Stimulated activated CD4-positive, alpha-beta T cell treated with anti-CD3 and anti-CD28 coated beads, Interleukin-15, amount 100 ng/mL, for 24 hours (primary cell): ENCODE data around the gene PIAS1.
"Not testable (repeated sequence)": the region's sequence is repeated elsewhere in the genome, so short reads cannot be mapped to it uniquely, and the experiment has no call there.

Experiments used
- DNase-seq: peaks from one replicate; pipeline ENCODE4 v3.0.0-alpha.2; 2020

Gene PIAS1

GRCh38 chr15:68186671-68187397 lies 132.7 kb downstream of the PIAS1 start:
- DNase-seq: no peak

DNA sequence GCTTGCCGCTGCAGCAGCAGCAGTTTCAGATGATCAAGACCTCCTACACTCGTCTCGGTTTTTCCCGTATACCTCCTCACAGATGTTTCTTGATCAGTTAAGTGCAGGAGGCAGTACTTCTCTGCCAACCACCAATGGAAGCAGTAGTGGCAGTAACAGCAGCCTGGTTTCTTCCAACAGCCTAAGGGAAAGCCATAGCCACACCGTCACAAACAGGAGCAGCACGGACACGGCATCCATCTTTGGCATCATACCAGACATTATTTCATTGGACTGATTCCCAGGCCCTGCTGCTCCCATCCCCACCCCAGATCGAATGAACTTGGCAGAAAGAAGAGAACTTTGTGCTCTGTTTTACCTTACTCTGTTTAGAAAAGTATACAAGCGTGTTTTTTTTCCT lies 133.4 kb downstream of the PIAS1 start:
- DNase-seq: no peak

GRCh38 chr15:68188647-68189046 lies 134.5 kb downstream of the PIAS1 start:
- no peak for DNase-seq

GRCh38 chr15:68190048-68190447 lies 135.9 kb downstream of the PIAS1 start:
- DNase-seq: no peak

- no peak for DNase-seq
These were observed 137.4 kb downstream of the PIAS1 start for GRCh38 chr15:68191555-68191954.

GRCh38 chr15:68192117-68192516 lies 138.0 kb downstream of the PIAS1 start:
- DNase-seq: no peak

- DNase-seq: no peak
These were observed 138.8 kb downstream of the PIAS1 start for GRCh38 chr15:68192804-68193486.

GRCh38 chr15:68195336-68196112 lies 141.4 kb downstream of the PIAS1 start:
- no peak for DNase-seq

- no peak for DNase-seq
These were observed 142.5 kb downstream of the PIAS1 start for GRCh38 chr15:68196445-68197169.

DNA sequence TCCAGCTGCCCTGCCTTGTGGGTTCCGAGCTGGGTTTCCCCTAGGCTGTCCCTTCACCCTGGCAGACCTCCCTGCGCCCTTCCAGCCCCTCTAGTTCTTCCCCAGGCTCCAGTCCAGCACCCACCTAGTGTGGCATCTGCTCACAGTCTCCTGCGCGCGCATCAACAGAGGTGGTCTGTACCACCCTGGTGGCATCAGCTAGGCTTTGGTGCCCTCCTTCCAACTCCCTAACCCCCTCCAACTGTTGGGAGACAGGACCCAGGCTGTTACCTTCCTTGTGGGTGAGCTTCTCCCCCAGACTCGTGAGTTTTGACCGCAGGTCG lies 143.0 kb downstream of the PIAS1 start:
- no peak for DNase-seq

DNA sequence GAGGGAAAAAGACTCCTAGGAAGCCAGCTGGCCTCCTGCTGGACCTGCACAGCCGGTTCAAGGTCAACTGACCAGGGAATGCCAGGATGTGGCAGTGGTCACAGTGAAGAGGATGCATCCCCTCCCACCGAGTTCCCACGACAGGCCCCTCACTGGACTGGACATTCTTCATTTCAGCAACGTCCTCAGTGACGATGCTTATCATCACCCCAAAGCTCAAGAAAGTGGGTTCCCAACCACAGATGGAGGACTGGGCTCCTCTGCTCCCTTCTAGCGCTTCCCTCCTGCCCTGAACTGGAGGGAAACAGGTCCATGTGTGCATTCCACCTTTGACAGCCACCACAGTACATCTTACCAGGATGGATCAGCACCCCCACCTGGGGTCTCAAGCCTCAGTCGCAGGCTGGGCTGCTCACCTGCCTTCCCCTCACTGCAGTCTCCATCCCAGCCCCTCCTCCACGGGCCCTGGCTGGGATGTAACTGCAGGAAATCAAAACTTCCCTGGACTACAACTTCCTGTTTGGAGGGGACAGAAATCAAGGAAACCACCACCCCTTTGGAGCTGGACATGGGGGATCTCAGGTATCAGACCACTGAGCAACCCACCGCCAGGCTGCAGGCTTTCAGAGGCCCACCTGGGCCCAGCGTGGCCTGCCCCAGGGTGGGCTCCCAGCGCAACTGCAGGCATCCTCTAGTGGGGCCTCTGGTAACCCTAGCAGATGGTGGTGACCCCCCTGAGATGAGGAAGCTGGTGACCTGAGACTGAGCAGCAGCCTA lies 143.7 kb downstream of the PIAS1 start:
- no peak for DNase-seq

DNA sequence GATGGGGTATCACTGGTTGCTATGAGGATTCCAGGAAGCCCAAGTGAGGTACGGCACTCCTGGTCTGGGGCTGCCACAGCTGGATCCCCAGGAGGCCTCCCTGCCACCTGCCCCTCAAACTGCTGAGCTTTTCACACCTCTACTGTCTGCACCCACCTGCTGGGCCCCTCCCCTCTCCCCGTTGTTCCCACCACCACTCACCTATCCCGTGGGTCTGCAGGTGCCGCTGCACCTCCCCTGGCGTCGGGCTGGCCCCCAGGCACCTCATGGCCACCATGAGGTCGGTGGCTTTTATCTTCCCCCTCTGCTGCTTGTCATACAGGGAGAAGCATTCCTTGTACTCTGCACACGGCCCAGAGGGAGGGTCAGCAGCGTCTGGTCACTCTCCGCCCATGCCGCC lies 145.2 kb downstream of the PIAS1 start:
- no peak for DNase-seq

- no peak for DNase-seq
These were observed 146.1 kb downstream of the PIAS1 start for GRCh38 chr15:68200016-68200861.

DNA sequence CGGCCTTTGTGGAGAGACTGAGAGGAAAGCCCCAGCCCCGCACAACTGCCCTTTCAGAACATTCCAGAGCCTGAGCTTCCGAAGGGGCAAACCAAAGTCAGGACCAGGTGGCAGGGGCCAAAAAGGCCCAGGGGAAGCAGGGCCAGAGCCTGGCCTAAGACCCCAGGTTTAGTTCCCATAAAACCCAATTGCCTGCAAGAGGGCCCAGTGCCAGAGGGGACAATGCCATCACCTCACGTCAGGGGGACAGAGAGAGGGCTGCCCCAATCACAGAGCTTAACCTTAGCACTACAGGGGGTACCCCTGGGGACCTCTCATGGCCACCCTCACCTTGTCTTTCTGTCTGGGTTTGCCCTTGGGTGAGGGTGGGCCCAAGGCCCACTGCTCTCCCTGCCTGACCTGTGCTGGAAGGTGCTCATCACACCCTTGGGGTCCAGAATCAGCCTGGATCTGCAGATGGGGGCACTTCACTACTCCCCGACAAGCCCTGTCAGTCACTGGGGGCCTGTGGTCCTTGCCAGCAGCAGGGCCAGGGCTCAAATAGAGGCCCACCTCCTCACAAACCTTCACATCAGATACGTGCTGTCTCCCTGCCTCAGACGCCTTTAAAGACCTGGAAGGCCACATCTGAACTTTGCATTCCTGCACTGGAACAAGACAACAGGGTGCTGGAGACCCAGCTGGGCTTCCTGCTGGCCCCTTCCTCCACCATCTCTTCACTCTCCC lies 147.2 kb downstream of the PIAS1 start:
- DNase-seq: no peak

DNA sequence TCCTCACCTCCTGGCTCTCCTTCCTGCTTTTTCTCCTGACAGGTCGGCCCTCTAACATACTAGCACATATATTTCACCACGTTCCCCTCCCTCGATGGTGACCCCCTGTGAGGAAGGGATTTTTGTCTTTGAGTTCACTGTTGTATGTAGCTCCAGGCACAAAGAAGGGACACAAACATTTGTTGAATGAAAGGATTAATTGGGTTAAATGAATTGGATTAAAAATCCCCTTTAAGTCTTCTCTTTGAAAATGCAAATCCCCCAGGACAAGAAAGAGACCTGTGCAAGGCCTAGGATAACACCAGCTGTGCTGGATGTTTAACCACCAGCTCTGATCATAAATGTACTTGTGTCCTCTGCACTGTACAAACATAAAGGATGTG lies 147.8 kb downstream of the PIAS1 start:
- no peak for DNase-seq

DNA sequence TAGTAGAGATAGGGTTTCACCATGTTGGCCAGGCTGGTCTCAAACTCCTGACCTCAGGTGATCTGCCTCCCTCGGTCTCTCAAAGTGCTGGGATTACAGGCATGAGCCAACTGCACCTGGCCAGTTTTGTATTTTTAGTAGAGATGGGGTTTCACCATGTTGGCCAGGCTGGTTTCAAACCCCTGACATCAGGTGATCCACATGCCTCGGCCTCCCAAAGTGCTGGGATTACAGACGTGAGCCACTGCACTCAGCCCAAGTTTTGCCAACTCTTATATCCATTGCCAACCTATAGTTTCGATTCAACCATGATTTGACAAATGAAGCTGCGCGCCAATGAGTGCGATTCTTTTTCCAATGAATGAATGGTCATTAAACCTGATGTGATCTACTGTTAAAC lies 148.9 kb downstream of the PIAS1 start:
- DNase-seq: not testable (repeated sequence)

DNA sequence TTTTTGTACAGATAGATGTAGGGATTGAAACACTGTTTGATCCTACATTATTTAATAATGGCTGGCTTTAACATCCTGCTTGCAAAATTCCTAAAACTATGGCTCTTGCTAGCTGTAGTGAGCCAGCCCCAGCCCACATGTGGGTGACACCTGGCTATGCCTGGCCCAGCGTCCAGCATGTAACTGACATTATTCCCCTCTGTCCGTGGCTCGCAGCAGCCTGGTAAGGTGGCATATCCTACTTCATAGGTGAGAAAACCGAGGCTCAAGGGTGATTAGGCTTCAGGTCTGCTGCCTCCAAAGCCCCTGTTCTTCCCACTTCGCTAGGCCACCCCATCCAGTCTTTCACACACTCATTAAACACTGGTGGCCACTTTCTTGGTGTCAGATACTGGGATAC lies 149.4 kb downstream of the PIAS1 start:
- no peak for DNase-seq

GRCh38 chr15:68203956-68204355 lies 149.8 kb downstream of the PIAS1 start:
- no peak for DNase-seq

DNA sequence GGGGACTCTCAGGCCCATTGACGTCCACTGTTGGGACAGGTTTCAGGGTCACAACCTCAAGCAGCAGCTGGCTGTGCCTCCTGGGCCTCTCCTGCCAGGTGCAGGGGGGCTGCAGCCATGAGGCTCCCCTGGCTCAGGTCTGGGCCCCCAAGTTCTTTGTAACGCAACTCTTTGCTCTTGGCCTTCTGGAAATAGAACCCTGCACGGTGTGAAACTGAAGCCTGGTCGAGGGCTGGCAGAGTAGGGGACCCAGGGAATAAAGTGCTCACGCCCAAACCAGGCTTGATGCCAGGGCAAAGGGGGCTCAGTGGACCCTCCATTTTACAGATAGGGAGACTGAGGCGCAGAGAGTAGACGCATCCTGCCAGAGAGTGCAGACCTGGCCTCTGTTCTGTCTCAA lies 150.2 kb downstream of the PIAS1 start:
- no peak for DNase-seq

DNA sequence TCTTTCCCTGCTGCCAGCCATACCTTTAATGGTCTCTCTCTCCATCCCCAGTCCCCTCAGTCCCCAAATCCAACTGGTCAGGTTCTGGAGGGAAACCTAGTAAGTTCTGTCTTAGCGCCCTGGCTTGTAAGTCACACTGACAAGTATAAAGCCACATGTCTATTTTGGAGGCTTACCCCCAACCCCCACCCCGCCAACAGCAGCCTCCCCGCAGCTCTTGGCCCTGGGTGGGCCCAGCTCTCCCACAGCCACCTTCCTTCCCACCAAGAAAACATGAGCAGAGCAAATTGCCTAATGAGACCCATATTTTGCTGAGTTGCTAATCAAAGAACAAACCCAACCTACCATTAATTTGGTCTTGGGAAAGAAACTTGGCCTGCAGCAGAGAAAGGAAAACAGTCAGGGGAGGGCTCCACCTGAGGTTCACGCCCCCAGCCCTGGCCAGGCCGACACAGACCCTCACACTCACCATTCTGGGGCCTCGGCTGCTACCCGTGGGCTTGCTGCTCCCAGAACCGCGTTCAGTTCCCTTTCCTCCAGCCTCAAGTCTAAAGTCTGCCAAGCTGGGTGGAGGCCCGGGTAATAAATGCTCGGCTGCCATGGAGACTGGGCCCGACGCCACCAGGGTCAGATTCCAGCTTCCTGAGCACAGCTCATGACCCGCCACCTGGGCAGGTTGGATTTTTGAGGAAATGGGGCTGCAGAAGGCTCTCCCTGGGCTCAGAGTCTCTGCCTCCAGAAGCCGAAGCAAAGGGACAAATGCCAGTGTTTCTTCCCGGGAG lies 150.9 kb downstream of the PIAS1 start, which contains the start of gene CALML4:
CALML4 (minus strand) TSS at position 557 of the 782 bp plus-strand sequence; CDS start at position 472, 85 bp downstream.
- DNase-seq: no peak
